Measurements from ENCODE around the gene PPM1J.
A peak's percentile ranks its signal among the peaks of the same experiment; 100 is the strongest.

PPM1J gene

DNA sequence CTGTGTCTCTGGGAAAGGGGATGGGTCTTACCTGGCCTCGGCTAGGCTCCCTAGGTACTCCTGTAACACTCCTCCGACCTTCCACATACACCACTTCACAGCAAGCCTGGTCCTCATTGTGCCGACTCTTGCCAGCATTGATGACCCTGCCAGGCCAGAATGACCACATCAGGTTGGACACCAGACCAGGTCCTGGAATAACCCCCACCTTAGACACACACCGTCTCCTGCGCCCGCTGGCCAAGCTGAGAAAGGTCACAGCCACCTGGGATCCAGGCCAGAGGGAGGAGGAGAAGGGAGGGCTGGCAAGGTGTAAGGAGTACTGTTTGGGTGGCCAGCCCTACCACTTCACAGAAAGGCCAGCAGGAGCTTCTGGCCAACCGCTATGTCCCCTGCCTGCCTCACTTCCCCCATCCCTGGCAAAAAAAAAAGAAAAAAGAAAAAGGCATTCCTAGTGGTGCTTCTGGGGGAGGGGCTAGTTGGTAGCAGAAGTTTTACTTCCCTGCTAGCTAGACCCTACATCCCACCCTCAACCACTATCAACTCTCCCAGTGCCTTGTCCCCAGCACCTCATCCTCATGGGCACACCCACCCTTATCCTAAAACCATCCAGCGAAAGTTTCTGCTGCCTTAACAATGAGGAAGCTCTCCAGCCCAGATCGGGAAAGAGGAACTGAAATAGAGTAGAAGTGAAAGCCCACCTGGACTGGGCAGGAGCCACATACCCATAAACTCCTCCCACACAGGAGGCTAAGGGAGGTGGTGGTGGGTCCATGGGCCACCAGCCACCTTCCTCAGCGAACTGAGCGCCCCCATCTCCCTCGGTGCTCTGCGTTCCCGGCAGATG, 1.4 kb downstream of the PPM1J start:
- Mint-ChIP-seq H3K27ac (no peak overlapping the region), H3K9me3 (ENCODE audit: low read depth) (no peaks in the 10 kb centered on the region), H3K27me3 (peaks cover 7% of the 10 kb centered on the region), H3K36me3 (no peaks in the 10 kb centered on the region), H3K4me3 (peak overlapping the region; percentile 75), H3K4me1 (ENCODE audit: low read depth) (peaks cover 16% of the 10 kb centered on the region)

- Mint-ChIP-seq H3K36me3 (no peaks in the 10 kb centered on the region), H3K4me1 (ENCODE audit: low read depth) (peaks cover 16% of the 10 kb centered on the region), H3K4me3 (no peak overlapping the region), H3K27ac (no peak overlapping the region), H3K9me3 (ENCODE audit: low read depth) (no peaks in the 10 kb centered on the region), H3K27me3 (peaks cover 9% of the 10 kb centered on the region)
These were observed 2.4 kb downstream of the PPM1J start for GRCh38 chr1:112712701-112713128.

GRCh38 chr1:112712191-112712590, 2.9 kb downstream of the PPM1J start:
- Mint-ChIP-seq H3K4me3 (no peak overlapping the region), H3K9me3 (ENCODE audit: low read depth) (no peaks in the 10 kb centered on the region), H3K27me3 (peaks cover 9% of the 10 kb centered on the region), H3K4me1 (ENCODE audit: low read depth) (peaks cover 19% of the 10 kb centered on the region), H3K27ac (no peak overlapping the region), H3K36me3 (no peaks in the 10 kb centered on the region)

- peaks cover 19% of the 10 kb centered on the region for H3K4me1 Mint-ChIP-seq (ENCODE audit: low read depth)
- no peaks in the 10 kb centered on the region for H3K36me3 Mint-ChIP-seq
- no peak overlapping the region for H3K27ac Mint-ChIP-seq
- H3K4me3 Mint-ChIP-seq = no peak overlapping the region
- no peaks in the 10 kb centered on the region for H3K9me3 Mint-ChIP-seq (ENCODE audit: low read depth)
- peaks cover 9% of the 10 kb centered on the region for H3K27me3 Mint-ChIP-seq
These were observed 3.5 kb downstream of the PPM1J start for GRCh38 chr1:112711670-112712069.

- H3K27me3 Mint-ChIP-seq = peaks cover 9% of the 10 kb centered on the region
These were observed 4.1 kb downstream of the PPM1J start for GRCh38 chr1:112711041-112711440.

DNA sequence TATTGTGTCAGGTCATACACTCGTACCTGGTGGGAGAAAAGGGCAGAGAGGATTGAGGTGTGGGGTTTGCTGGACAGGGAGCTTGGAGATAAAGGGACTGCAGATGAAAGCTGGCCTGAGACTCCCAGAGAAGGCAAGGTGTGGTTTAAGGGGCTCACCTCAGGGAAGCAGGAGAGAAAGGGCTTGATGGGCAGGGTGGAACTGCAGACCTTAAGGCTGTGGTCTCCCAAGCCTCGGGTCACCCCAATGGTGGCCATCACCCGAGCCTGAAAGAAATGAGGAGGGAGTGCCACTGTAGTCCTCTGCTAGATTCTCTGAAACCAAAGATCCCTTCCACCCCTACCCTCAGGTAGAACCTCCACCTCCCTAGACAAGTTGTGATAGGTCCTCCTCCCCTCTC, 4.5 kb downstream of the PPM1J start:
- Mint-ChIP-seq H3K4me1 (ENCODE audit: low read depth) (peaks cover 15% of the 10 kb centered on the region), H3K9me3 (ENCODE audit: low read depth) (no peaks in the 10 kb centered on the region), H3K27ac (no peak overlapping the region), H3K36me3 (no peaks in the 10 kb centered on the region), H3K27me3 (peaks cover 9% of the 10 kb centered on the region), H3K4me3 (no peak overlapping the region)

More at GRCh38 chr1:112711041-112711440, 4.1 kb downstream of the PPM1J start:
- peaks cover 16% of the 10 kb centered on the region for H3K4me1 Mint-ChIP-seq (ENCODE audit: low read depth)
- H3K27ac Mint-ChIP-seq = no peak overlapping the region
- H3K9me3 Mint-ChIP-seq (ENCODE audit: low read depth) = no peaks in the 10 kb centered on the region
- H3K36me3 Mint-ChIP-seq = no peaks in the 10 kb centered on the region
- no peak overlapping the region for H3K4me3 Mint-ChIP-seq

DNA sequence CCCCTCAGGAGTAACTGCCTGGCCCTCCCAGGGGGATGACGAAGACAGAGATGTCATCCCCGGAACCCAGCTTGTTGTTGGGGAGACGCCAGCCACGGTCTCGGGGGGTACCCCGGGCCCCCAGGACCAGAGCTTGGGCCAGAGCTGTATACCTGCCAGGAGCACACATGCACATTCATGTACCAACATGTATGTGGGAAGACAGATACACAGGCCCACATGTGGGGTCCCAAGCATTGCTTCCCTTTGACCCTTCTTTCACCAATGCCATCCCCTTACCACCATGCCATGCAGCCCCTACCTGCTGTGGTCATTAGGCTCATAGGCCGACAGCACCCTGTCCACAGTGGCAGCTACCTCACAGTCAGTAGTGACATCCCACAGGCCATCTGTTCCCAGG, 5.0 kb downstream of the PPM1J start:
- Mint-ChIP-seq H3K36me3 (no peaks in the 10 kb centered on the region), H3K27ac (no peak overlapping the region), H3K4me1 (ENCODE audit: low read depth) (peaks cover 19% of the 10 kb centered on the region), H3K27me3 (peaks cover 9% of the 10 kb centered on the region), H3K9me3 (ENCODE audit: low read depth) (no peaks in the 10 kb centered on the region), H3K4me3 (no peak overlapping the region)

DNA sequence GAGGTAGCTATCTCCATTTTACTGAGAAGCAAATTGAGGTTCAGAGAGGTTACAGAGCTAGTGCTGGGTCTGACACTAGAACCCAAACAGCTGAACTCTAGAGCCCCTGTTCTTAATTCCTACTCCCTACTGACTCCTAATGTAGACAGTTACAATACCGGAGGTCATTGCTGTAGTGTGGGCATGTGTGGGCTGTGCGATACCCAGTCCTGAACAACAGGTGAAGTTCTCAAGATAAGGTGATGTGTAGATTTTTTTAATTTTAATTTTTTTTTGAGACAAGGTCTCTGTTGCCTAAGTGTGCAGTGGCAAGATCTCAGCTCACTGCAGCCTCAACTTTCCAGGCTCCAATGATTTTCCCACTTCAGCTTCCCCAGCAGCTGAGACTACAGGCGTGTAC, 6.6 kb downstream of the PPM1J start:
- Mint-ChIP-seq H3K4me3 (no peak overlapping the region), H3K27ac (no peak overlapping the region)

GRCh38 chr1:112708002-112708448, 7.1 kb downstream of the PPM1J start:
- Mint-ChIP-seq H3K9me3 (ENCODE audit: low read depth) (no peaks in the 10 kb centered on the region), H3K4me1 (ENCODE audit: low read depth) (peaks cover 32% of the 10 kb centered on the region), H3K36me3 (no peaks in the 10 kb centered on the region), H3K27ac (no peak overlapping the region), H3K27me3 (peaks cover 5% of the 10 kb centered on the region), H3K4me3 (peak overlapping the region; percentile 83)

More for the DNA sequence above, 6.6 kb downstream of the PPM1J start:
- peaks cover 5% of the 10 kb centered on the region for H3K27me3 Mint-ChIP-seq
- no peaks in the 10 kb centered on the region for H3K9me3 Mint-ChIP-seq (ENCODE audit: low read depth)
- peaks cover 29% of the 10 kb centered on the region for H3K4me1 Mint-ChIP-seq (ENCODE audit: low read depth)
- H3K36me3 Mint-ChIP-seq = no peaks in the 10 kb centered on the region

DNA sequence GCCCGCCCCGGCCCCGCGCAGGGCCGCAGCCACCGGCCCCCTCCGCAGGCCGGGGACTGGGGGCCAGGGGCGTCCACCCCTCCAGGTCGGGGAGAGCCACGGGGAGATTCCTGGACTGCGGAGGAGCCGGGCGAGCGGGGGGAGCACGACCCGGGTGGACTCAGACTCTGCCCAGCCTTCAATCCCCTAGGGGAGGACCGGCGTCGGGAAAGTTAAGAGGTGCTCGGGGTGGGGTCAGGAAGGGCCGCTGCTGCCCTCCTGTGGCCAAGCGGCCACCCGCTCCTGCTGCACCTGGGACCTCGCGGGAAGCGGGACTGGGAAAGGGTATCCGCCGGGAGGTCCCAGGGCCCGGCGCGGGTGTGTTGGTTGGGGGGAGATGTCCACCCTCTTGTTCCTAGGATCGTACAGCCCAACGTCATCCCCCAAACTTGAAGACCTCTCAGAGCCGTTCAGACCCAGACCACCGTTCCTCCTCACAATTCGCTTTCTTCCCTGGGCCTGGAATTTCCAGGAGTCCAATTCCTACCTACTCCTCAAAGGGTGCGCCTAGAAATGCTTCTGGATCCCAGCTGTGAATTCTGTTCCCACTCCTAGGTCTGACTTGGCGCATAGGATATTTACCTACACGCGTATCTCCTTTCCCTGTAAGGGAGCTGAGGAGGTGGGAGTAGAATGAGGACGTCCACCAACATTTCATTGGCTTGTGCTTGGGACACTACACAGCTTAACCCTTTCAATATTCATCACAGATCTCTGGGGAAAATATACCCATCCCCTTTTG, 7.7 kb downstream of the PPM1J start:
- H3K4me1 Mint-ChIP-seq (ENCODE audit: low read depth) = peaks cover 34% of the 10 kb centered on the region
- peak overlapping the region; percentile 83 for H3K4me3 Mint-ChIP-seq
- no peaks in the 10 kb centered on the region for H3K9me3 Mint-ChIP-seq (ENCODE audit: low read depth)
- peaks cover 2% of the 10 kb centered on the region for H3K27me3 Mint-ChIP-seq
- H3K36me3 Mint-ChIP-seq = no peaks in the 10 kb centered on the region
- H3K27ac Mint-ChIP-seq = no peak overlapping the region

DNA sequence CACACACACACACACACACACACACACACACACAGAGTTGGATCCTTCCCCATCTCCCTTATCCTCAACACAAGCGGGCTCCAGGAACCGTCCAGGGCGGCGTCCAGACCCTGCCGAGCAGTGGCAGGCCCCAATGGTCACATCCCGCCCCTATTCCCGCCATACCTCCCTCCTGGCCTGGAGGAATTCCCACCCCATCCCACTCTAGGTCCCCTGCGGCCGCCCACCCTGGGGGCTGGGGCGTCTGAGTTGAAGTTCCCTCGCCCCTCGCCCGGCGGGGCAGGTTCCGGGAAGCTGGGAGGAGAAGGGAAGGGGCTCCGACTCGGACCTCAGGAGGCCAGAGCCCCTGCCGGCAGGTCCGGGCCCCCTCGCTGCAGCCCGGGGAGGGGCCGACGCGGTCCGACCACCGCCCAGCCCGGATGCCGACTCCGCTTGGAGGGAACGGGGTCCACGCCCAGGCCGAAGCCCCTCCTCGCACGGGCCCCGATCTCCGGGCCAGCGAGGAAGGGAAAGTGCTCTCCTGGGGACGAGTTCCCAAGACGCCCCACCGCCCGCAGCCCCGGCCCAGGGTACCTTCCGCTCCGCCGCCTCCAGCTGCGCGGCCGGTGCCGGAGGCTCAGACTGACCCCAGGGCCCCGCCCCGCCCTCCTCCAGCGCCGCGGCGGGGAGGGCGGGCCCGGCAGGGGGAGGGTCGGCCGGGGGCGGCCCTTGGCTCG, 8.5 kb downstream of the PPM1J start, which contains the start of gene RHOC:
RHOC (minus strand) TSS at position 623 of the 716 bp plus-strand sequence. CDS start 3,328 bp downstream, outside the sequence.
- Mint-ChIP-seq H3K4me3 (peak within 1 kb of the TSS; percentile 83), H3K36me3 (no peaks in the 10 kb centered on the region), H3K27ac (no peak within 1 kb of the TSS), H3K9me3 (ENCODE audit: low read depth) (no peaks in the 10 kb centered on the region), H3K4me1 (ENCODE audit: low read depth) (peaks cover 42% of the 10 kb centered on the region), H3K27me3 (peaks cover 2% of the 10 kb centered on the region)

GRCh38 chr1:112704934-112705627, 10.1 kb downstream of the PPM1J start:
- Mint-ChIP-seq H3K36me3 (no peaks in the 10 kb centered on the region), H3K4me3 (peak overlapping the region; percentile 79), H3K27ac (peak overlapping the region; percentile 37), H3K4me1 (ENCODE audit: low read depth) (peaks cover 58% of the 10 kb centered on the region), H3K9me3 (ENCODE audit: low read depth) (no peaks in the 10 kb centered on the region), H3K27me3 (peaks cover 2% of the 10 kb centered on the region)

- H3K27me3 Mint-ChIP-seq = peaks cover 2% of the 10 kb centered on the region
- H3K4me1 Mint-ChIP-seq (ENCODE audit: low read depth) = peaks cover 64% of the 10 kb centered on the region
- H3K36me3 Mint-ChIP-seq = no peaks in the 10 kb centered on the region
- no peak overlapping the region for H3K27ac Mint-ChIP-seq
- H3K4me3 Mint-ChIP-seq = peak overlapping the region; percentile 79
- H3K9me3 Mint-ChIP-seq (ENCODE audit: low read depth) = no peaks in the 10 kb centered on the region
These were observed 10.7 kb downstream of the PPM1J start for GRCh38 chr1:112704391-112704933.

DNA sequence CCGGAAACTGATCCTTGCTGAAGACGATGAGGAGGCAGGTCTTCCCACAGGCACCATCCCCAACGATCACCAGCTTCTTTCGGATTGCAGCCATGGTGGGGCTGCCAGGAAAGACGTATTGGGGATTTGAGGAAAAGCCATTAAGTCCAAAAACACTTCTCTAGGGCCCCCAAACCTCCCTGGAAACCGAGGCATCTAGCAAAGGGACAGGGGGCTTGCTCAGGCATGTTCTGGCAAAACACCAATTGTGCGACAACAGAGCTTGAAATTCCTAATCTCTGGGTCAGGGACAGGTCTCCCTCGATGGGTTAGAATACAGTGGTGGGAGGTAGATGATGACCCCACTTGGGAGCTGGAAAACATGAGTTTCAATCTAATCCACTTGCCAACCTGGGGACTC, 11.4 kb downstream of the PPM1J start:
- Mint-ChIP-seq H3K9me3 (ENCODE audit: low read depth) (no peaks in the 10 kb centered on the region), H3K27me3 (peaks cover 2% of the 10 kb centered on the region), H3K4me1 (ENCODE audit: low read depth) (peaks cover 67% of the 10 kb centered on the region), H3K27ac (no peak overlapping the region), H3K4me3 (no peak overlapping the region), H3K36me3 (no peaks in the 10 kb centered on the region)

Data from activated naive CD8-positive, alpha-beta T cell (primary cell).